Measurements from ENCODE around the gene DMXL2.

DMXL2 gene

GRCh38 chr15:51622604-51623370, at the start of gene DMXL2 (continued):
- no peak for TF ChIP-seq HOXA7 (CRISPR knock-in tag; IDR thresholded peaks at IDR 0.05; ENCODE audit: borderline replicate concordance)
- no peak for TF ChIP-seq ZNF18 (tag by site-specific recombination; IDR thresholded peaks at IDR 0.05)
- TF ChIP-seq, protein P1, sequence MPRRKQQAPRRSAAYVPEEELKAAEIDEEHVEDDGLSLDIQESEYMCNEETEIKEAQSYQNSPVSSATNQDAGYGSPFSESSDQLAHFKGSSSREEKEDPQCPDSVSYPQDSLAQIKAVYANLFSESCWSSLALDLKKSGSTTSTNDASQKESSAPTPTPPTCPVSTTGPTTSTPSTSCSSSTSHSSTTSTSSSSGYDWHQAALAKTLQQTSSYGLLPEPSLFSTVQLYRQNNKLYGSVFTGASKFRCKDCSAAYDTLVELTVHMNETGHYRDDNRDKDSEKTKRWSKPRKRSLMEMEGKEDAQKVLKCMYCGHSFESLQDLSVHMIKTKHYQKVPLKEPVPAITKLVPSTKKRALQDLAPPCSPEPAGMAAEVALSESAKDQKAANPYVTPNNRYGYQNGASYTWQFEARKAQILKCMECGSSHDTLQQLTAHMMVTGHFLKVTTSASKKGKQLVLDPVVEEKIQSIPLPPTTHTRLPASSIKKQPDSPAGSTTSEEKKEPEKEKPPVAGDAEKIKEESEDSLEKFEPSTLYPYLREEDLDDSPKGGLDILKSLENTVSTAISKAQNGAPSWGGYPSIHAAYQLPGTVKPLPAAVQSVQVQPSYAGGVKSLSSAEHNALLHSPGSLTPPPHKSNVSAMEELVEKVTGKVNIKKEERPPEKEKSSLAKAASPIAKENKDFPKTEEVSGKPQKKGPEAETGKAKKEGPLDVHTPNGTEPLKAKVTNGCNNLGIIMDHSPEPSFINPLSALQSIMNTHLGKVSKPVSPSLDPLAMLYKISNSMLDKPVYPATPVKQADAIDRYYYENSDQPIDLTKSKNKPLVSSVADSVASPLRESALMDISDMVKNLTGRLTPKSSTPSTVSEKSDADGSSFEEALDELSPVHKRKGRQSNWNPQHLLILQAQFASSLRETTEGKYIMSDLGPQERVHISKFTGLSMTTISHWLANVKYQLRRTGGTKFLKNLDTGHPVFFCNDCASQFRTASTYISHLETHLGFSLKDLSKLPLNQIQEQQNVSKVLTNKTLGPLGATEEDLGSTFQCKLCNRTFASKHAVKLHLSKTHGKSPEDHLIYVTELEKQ (tag by site-specific recombination; IDR thresholded peaks at IDR 0.05; ENCODE audit: borderline replicate concordance) = no peak
- peak; percentile 43; the same call in 1 of the 2 replicates for TF ChIP-seq ZNF610 (tag by site-specific recombination; IDR thresholded peaks at IDR 0.05; ENCODE audit: borderline replicate concordance)
- no peak for TF ChIP-seq ZNF24 (tag by site-specific recombination; IDR thresholded peaks at IDR 0.05)
- TF ChIP-seq, protein P2, sequence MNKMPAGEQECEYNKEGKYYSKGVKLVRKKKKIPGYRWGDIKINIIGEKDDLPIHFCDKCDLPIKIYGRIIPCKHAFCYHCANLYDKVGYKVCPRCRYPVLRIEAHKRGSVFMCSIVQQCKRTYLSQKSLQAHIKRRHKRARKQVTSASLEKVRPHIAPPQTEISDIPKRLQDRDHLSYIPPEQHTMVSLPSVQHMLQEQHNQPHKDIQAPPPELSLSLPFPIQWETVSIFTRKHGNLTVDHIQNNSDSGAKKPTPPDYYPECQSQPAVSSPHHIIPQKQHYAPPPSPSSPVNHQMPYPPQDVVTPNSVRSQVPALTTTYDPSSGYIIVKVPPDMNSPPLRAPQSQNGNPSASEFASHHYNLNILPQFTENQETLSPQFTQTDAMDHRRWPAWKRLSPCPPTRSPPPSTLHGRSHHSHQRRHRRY (tag by site-specific recombination; IDR thresholded peaks at IDR 0.05) = no peak
- TF ChIP-seq REST (tag by site-specific recombination; IDR thresholded peaks at IDR 0.05) = no peak
- TF ChIP-seq ZNF324 (tag by site-specific recombination; IDR thresholded peaks at IDR 0.05) = no peak
- no peak for TF ChIP-seq ZNF585B (tag by site-specific recombination; IDR thresholded peaks at IDR 0.05)
- no peak for TF ChIP-seq MYNN (tag by site-specific recombination; IDR thresholded peaks at IDR 0.05; ENCODE audit: borderline replicate concordance)
- TF ChIP-seq BCL11A (tag by site-specific recombination; IDR thresholded peaks at IDR 0.05; ENCODE audit: low read depth) = no peak
- no peak for TF ChIP-seq ZNF112 (tag by site-specific recombination; IDR thresholded peaks at IDR 0.05)
- no peak for TF ChIP-seq KLF16 (tag by site-specific recombination; IDR thresholded peaks at IDR 0.05)
- no peak; the same call in 1 of the 2 replicates for TF ChIP-seq IKZF3 (tag by site-specific recombination; IDR thresholded peaks at IDR 0.05)
- TF ChIP-seq ZNF580 (tag by site-specific recombination; IDR thresholded peaks at IDR 0.05) = no peak
- TF ChIP-seq SP7 (tag by site-specific recombination; IDR thresholded peaks at IDR 0.05) = no peak
- TF ChIP-seq SALL2 (tag by site-specific recombination; IDR thresholded peaks at IDR 0.05; ENCODE audit: borderline replicate concordance) = no peak
- no peak for TF ChIP-seq ZNF555 (tag by site-specific recombination; conservative IDR thresholded peaks at IDR 0.05)
- TF ChIP-seq ZNF76 (tag by site-specific recombination; IDR thresholded peaks at IDR 0.05; ENCODE audit: borderline replicate concordance, low read depth) = no peak; the same call in 1 of the 2 replicates
- TF ChIP-seq ZNF791 (tag by site-specific recombination; IDR thresholded peaks at IDR 0.05) = no peak
- TF ChIP-seq KLF10 (tag by site-specific recombination; IDR thresholded peaks at IDR 0.05) = no peak
- no peak for TF ChIP-seq ZFP41 (tag by site-specific recombination; IDR thresholded peaks at IDR 0.05; ENCODE audit: borderline replicate concordance)
- no peak for TF ChIP-seq MEIS1 (CRISPR knock-in tag; IDR thresholded peaks at IDR 0.05; ENCODE audit: borderline replicate concordance)
- no peak for TF ChIP-seq ZNF664 (tag by site-specific recombination; IDR thresholded peaks at IDR 0.05)
- TF ChIP-seq GLIS1 (tag by site-specific recombination; IDR thresholded peaks at IDR 0.05) = peak; percentile 91
- TF ChIP-seq ZNF521 (tag by site-specific recombination; IDR thresholded peaks at IDR 0.05) = no peak
- TF ChIP-seq, protein P3, sequence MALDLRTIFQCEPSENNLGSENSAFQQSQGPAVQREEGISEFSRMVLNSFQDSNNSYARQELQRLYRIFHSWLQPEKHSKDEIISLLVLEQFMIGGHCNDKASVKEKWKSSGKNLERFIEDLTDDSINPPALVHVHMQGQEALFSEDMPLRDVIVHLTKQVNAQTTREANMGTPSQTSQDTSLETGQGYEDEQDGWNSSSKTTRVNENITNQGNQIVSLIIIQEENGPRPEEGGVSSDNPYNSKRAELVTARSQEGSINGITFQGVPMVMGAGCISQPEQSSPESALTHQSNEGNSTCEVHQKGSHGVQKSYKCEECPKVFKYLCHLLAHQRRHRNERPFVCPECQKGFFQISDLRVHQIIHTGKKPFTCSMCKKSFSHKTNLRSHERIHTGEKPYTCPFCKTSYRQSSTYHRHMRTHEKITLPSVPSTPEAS (tag by site-specific recombination; IDR thresholded peaks at IDR 0.05) = no peak
